ENCODE results near the gene DACT1.
A peak's percentile ranks its signal among the peaks of the same experiment; 100 is the strongest.

DACT1 gene

GRCh38 chr14:58639842-58640484 lies 2.2 kb downstream of the DACT1 start:
- POLR2A ChIA-PET (ENCODE audit: low non-redundant PET), result no interaction called here
- peak; percentile 55 for DNase-seq (ENCODE audit: low spot score)
- H3K27ac ChIP-seq, result no peak overlapping the region
- TF ChIP-seq CTCF (conservative IDR thresholded peaks at IDR 0.05; ENCODE audit: low read depth), result peak; percentile 65
- CTCF ChIA-PET, result interaction anchor here (0.6 to 1.5 kb wide), 8 partner anchors 37 to 467 kb away, joined by 3 to 6 read pairs (median 3); no protein-coding TSS in a partner anchor

GRCh38 chr14:58640959-58641358 lies 3.2 kb downstream of the DACT1 start:
- DNase-seq (ENCODE audit: low spot score), result no peak
- H3K27ac ChIP-seq, result no peak overlapping the region
- POLR2A ChIA-PET (ENCODE audit: low non-redundant PET), result no interaction called here
- no peak for TF ChIP-seq CTCF (conservative IDR thresholded peaks at IDR 0.05; ENCODE audit: low read depth)
- CTCF ChIA-PET, result interaction anchor here (1.2 kb wide), 1 partner anchor 327 kb away, joined by 5 read pairs; no protein-coding TSS in a partner anchor

GRCh38 chr14:58641509-58641908 lies 3.7 kb downstream of the DACT1 start:
- CTCF ChIA-PET, result interaction anchor here (0.6 to 0.7 kb wide), 2 partner anchors 27 to 560 kb away, joined by 3 to 8 read pairs; no protein-coding TSS in a partner anchor
- TF ChIP-seq CTCF (conservative IDR thresholded peaks at IDR 0.05; ENCODE audit: low read depth), result no peak
- POLR2A ChIA-PET (ENCODE audit: low non-redundant PET), result no interaction called here
- DNase-seq (ENCODE audit: low spot score), result no peak
- no peak overlapping the region for H3K27ac ChIP-seq

- ChIA-PET CTCF (interaction anchor here (0.5 kb wide), 1 partner anchor 300 kb away, joined by 3 read pairs; no protein-coding TSS in a partner anchor), POLR2A (ENCODE audit: low non-redundant PET) (no interaction called here)
- DNase-seq (ENCODE audit: low spot score), result no peak
- H3K27ac ChIP-seq, result no peak overlapping the region
- no peak for TF ChIP-seq CTCF (conservative IDR thresholded peaks at IDR 0.05; ENCODE audit: low read depth)
Measured at GRCh38 chr14:58643366-58643765, 5.6 kb downstream of the DACT1 start.

DNA sequence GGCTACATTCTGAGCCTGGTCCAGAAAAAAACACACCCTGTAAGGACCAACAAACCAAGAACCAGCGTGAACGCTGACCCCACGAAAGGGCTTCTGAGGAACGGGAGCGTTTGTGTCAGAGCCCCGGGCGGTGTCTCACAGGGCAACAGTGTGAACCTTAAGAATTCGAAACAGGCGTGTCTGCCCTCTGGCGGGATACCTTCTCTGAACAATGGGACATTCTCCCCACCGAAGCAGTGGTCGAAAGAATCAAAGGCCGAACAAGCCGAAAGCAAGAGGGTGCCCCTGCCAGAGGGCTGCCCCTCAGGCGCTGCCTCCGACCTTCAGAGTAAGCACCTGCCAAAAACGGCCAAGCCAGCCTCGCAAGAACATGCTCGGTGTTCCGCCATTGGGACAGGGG lies 7.9 kb downstream of the DACT1 start:
- no peak for DNase-seq (ENCODE audit: low spot score)
- no peak overlapping the region for H3K27ac ChIP-seq
- ChIA-PET CTCF (no interaction called here), POLR2A (ENCODE audit: low non-redundant PET) (no interaction called here)
- no peak for TF ChIP-seq CTCF (conservative IDR thresholded peaks at IDR 0.05; ENCODE audit: low read depth)

- TF ChIP-seq CTCF (conservative IDR thresholded peaks at IDR 0.05; ENCODE audit: low read depth), result no peak
- ChIA-PET CTCF (no interaction called here), POLR2A (ENCODE audit: low non-redundant PET) (no interaction called here)
- no peak overlapping the region for H3K27ac ChIP-seq
- DNase-seq (ENCODE audit: low spot score), result no peak
Measured at GRCh38 chr14:58646479-58646878, 8.7 kb downstream of the DACT1 start.

All from RWPE1 (cell line).